Measurements from ENCODE around the gene GNPAT. TPM values are rescaled to one million over a fixed set of nuclear protein-coding genes. Genes with fewer than 3 reads are reported as not detected.

Gene GNPAT
- total and polyA plus RNA-seq, 2 experiments from 2014 or later = 32.8 to 45.4 TPM

DNA sequence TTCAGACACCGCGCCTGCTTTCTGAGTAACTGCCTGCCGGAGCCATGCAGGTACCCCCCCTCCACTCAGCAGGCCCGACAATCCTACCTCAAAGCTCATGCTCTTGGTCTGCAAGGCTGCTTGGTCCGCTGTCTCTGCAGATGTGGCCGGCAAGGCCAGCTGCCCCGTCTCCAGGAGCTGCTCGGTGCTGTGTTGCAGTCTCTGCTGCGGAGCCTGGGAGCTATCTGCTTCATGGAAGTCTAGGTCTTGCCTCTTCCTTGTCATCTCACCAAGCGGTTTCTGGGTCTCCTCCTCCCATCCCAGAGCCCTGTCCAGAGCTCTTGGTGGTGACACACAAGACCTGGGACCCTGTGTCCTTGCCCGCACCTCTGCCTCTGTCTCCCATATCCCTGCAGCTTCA is 24.0 kb upstream of the GNPAT start:
- no peak overlapping the region for H3K4me3 ChIP-seq
- Mint-ChIP-seq H3K4me1 (peaks cover 16% of the 10 kb centered on the region), H3K36me3 (ENCODE audit: low read depth) (no peaks in the 10 kb centered on the region), H3K27me3 (ENCODE audit: insufficient read depth, low read depth, poor library complexity) (peaks cover 66% of the 10 kb centered on the region), H3K9me3 (no peaks in the 10 kb centered on the region), H3K27ac (no peak overlapping the region), H3K4me3 (no peak overlapping the region)
- no peak overlapping the region for H2AFZ ChIP-seq
- no peaks in the 10 kb centered on the region for H3K79me2 ChIP-seq (replicated peaks; ENCODE audit: insufficient read depth)
- no peak for DNase-seq (ENCODE audit: low spot score)
- H3K27me3 ChIP-seq (ENCODE audit: insufficient read depth) = peaks cover 64% of the 10 kb centered on the region
- no peak overlapping the region for H3K27ac ChIP-seq (ENCODE audit: low read depth)
- TF ChIP-seq NANOG (IDR thresholded peaks at IDR 0.05; ENCODE audit: borderline replicate concordance) = no peak
- no peak for TF ChIP-seq EZH2 (IDR thresholded peaks at IDR 0.05; ENCODE audit: low read depth, unreplicated experiment)
- TF ChIP-seq, protein P1, sequence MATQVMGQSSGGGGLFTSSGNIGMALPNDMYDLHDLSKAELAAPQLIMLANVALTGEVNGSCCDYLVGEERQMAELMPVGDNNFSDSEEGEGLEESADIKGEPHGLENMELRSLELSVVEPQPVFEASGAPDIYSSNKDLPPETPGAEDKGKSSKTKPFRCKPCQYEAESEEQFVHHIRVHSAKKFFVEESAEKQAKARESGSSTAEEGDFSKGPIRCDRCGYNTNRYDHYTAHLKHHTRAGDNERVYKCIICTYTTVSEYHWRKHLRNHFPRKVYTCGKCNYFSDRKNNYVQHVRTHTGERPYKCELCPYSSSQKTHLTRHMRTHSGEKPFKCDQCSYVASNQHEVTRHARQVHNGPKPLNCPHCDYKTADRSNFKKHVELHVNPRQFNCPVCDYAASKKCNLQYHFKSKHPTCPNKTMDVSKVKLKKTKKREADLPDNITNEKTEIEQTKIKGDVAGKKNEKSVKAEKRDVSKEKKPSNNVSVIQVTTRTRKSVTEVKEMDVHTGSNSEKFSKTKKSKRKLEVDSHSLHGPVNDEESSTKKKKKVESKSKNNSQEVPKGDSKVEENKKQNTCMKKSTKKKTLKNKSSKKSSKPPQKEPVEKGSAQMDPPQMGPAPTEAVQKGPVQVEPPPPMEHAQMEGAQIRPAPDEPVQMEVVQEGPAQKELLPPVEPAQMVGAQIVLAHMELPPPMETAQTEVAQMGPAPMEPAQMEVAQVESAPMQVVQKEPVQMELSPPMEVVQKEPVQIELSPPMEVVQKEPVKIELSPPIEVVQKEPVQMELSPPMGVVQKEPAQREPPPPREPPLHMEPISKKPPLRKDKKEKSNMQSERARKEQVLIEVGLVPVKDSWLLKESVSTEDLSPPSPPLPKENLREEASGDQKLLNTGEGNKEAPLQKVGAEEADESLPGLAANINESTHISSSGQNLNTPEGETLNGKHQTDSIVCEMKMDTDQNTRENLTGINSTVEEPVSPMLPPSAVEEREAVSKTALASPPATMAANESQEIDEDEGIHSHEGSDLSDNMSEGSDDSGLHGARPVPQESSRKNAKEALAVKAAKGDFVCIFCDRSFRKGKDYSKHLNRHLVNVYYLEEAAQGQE (IDR thresholded peaks at IDR 0.05; ENCODE audit: unreplicated experiment) = no peak
- TF ChIP-seq, protein P2, sequence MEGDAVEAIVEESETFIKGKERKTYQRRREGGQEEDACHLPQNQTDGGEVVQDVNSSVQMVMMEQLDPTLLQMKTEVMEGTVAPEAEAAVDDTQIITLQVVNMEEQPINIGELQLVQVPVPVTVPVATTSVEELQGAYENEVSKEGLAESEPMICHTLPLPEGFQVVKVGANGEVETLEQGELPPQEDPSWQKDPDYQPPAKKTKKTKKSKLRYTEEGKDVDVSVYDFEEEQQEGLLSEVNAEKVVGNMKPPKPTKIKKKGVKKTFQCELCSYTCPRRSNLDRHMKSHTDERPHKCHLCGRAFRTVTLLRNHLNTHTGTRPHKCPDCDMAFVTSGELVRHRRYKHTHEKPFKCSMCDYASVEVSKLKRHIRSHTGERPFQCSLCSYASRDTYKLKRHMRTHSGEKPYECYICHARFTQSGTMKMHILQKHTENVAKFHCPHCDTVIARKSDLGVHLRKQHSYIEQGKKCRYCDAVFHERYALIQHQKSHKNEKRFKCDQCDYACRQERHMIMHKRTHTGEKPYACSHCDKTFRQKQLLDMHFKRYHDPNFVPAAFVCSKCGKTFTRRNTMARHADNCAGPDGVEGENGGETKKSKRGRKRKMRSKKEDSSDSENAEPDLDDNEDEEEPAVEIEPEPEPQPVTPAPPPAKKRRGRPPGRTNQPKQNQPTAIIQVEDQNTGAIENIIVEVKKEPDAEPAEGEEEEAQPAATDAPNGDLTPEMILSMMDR (conservative IDR thresholded peaks at IDR 0.05; ENCODE audit: low read depth in 2 of 2) = no peak
- TF ChIP-seq EZH2phosphoT487 (IDR thresholded peaks at IDR 0.05; ENCODE audit: unreplicated experiment) = no peak
- no peak for TF ChIP-seq STAT1 (IDR thresholded peaks at IDR 0.05; ENCODE audit: unreplicated experiment)
- TF ChIP-seq, protein P3, sequence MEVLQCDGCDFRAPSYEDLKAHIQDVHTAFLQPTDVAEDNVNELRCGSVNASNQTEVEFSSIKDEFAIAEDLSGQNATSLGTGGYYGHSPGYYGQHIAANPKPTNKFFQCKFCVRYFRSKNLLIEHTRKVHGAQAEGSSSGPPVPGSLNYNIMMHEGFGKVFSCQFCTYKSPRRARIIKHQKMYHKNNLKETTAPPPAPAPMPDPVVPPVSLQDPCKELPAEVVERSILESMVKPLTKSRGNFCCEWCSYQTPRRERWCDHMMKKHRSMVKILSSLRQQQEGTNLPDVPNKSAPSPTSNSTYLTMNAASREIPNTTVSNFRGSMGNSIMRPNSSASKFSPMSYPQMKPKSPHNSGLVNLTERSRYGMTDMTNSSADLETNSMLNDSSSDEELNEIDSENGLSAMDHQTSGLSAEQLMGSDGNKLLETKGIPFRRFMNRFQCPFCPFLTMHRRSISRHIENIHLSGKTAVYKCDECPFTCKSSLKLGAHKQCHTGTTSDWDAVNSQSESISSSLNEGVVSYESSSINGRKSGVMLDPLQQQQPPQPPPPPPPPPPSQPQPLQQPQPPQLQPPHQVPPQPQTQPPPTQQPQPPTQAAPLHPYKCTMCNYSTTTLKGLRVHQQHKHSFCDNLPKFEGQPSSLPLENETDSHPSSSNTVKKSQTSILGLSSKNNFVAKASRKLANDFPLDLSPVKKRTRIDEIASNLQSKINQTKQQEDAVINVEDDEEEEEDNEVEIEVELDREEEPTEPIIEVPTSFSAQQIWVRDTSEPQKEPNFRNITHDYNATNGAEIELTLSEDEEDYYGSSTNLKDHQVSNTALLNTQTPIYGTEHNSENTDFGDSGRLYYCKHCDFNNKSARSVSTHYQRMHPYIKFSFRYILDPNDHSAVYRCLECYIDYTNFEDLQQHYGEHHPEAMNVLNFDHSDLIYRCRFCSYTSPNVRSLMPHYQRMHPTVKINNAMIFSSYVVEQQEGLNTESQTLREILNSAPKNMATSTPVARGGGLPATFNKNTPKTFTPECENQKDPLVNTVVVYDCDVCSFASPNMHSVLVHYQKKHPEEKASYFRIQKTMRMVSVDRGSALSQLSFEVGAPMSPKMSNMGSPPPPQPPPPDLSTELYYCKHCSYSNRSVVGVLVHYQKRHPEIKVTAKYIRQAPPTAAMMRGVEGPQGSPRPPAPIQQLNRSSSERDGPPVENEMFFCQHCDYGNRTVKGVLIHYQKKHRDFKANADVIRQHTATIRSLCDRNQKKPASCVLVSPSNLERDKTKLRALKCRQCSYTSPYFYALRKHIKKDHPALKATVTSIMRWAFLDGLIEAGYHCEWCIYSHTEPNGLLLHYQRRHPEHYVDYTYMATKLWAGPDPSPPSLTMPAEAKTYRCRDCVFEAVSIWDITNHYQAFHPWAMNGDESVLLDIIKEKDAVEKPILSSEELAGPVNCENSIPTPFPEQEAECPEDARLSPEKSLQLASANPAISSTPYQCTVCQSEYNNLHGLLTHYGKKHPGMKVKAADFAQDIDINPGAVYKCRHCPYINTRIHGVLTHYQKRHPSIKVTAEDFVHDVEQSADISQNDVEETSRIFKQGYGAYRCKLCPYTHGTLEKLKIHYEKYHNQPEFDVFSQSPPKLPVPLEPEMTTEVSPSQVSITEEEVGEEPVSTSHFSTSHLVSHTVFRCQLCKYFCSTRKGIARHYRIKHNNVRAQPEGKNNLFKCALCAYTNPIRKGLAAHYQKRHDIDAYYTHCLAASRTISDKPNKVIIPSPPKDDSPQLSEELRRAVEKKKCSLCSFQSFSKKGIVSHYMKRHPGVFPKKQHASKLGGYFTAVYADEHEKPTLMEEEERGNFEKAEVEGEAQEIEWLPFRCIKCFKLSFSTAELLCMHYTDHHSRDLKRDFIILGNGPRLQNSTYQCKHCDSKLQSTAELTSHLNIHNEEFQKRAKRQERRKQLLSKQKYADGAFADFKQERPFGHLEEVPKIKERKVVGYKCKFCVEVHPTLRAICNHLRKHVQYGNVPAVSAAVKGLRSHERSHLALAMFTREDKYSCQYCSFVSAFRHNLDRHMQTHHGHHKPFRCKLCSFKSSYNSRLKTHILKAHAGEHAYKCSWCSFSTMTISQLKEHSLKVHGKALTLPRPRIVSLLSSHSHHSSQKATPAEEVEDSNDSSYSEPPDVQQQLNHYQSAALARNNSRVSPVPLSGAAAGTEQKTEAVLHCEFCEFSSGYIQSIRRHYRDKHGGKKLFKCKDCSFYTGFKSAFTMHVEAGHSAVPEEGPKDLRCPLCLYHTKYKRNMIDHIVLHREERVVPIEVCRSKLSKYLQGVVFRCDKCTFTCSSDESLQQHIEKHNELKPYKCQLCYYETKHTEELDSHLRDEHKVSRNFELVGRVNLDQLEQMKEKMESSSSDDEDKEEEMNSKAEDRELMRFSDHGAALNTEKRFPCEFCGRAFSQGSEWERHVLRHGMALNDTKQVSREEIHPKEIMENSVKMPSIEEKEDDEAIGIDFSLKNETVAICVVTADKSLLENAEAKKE (CRISPR knock-in tag; IDR thresholded peaks at IDR 0.05) = no peak
- no peak for TF ChIP-seq ZNF114 (CRISPR knock-in tag; IDR thresholded peaks at IDR 0.05)
- TF ChIP-seq POLR2AphosphoS5 (IDR thresholded peaks at IDR 0.05; ENCODE audit: low read depth) = no peak
- no peak for TF ChIP-seq CREB1 (CRISPR knock-in tag; IDR thresholded peaks at IDR 0.05; ENCODE audit: low read depth)
- no peak for TF ChIP-seq ZNF331 (CRISPR knock-in tag; IDR thresholded peaks at IDR 0.05; ENCODE audit: low read depth)
- TF ChIP-seq JUNB (IDR thresholded peaks at IDR 0.05; ENCODE audit: unreplicated experiment) = no peak
- TF ChIP-seq, protein P4, sequence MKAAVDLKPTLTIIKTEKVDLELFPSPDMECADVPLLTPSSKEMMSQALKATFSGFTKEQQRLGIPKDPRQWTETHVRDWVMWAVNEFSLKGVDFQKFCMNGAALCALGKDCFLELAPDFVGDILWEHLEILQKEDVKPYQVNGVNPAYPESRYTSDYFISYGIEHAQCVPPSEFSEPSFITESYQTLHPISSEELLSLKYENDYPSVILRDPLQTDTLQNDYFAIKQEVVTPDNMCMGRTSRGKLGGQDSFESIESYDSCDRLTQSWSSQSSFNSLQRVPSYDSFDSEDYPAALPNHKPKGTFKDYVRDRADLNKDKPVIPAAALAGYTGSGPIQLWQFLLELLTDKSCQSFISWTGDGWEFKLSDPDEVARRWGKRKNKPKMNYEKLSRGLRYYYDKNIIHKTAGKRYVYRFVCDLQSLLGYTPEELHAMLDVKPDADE (IDR thresholded peaks at IDR 0.05) = no peak
- H3K9me2 ChIP-seq (ENCODE audit: insufficient read depth) = no peaks in the 10 kb centered on the region
- H3K4me1 ChIP-seq (ENCODE audit: insufficient read depth) = peaks cover 2% of the 10 kb centered on the region; the same call in 1 of the 2 replicates
- H3F3A ChIP-seq (replicated peaks; ENCODE audit: low read depth) = no peaks in the 10 kb centered on the region
- H3K36me3 ChIP-seq (ENCODE audit: insufficient read depth) = no peaks in the 10 kb centered on the region
- H4K20me1 ChIP-seq (replicated peaks; ENCODE audit: insufficient read depth) = peaks cover 5% of the 10 kb centered on the region
- no peak for ATAC-seq
- H3K4me2 ChIP-seq = no peak overlapping the region

Measured in GM23338 (cell line).